H1 (cell line): ENCODE data around the gene SLU7. TPM values are rescaled to one million over a fixed set of nuclear protein-coding genes. Genes with fewer than 3 reads are reported as not detected.

Experiments
- CTCF ChIA-PET: fragments of 300-600 bp; sonication (Branson Sonifier 250); formaldehyde crosslinking; loops from one replicate; lab custom pipeline; 2021; ENCODE audit not compliant: partially characterized antibody; lab: Charles Lee
- POLR2A ChIA-PET: fragments of 300-600 bp; sonication (Branson Sonifier 250); formaldehyde crosslinking; loops from one replicate; lab custom pipeline; 2021; ENCODE audit warnings: inconsistent platforms; ENCODE audit not compliant: partially characterized antibody; lab: Charles Lee
- DNase-seq, 2 experiments: peaks; one replicate each; pipeline versions ENCODE4 v3.0.0 to v3.0.0-alpha.2; 2010 to 2022; ENCODE audit warnings: low spot score in 2 of 2, low read depth in 1 of 2, mixed read lengths in 1 of 2
- FAIRE-seq: peaks from 2 replicates; lab custom pipeline; 2011; peaks lifted over from hg19 to GRCh38; lab: Jason Lieb, UNC
- H2AFZ ChIP-seq: 2 replicates; pipeline ENCODE4 v1.8.1; 2012; ENCODE audit warnings: low read length, inconsistent platforms
- H2AK5ac ChIP-seq: 2 replicates; pipeline ENCODE4 v1.6.1; 2013; ENCODE audit warnings: low read depth, low read length
- H2BK120ac ChIP-seq: replicated peaks from 2 replicates; pipeline ENCODE3; 2013; ENCODE audit warnings: low read depth, low read length, inconsistent platforms
- H2BK12ac ChIP-seq: 2 replicates; pipeline ENCODE4 v1.6.1; 2013; ENCODE audit warnings: low read depth, low read length
- H2BK15ac ChIP-seq: 2 replicates; pipeline ENCODE4 v1.6.1; 2013; ENCODE audit warnings: low read length
- H2BK20ac ChIP-seq: 2 replicates; pipeline ENCODE4 v1.6.1; 2013; ENCODE audit warnings: low read length
- H2BK5ac ChIP-seq: 2 replicates; pipeline ENCODE4 v1.6.1; 2013; ENCODE audit warnings: low read depth, low read length
- H3K14ac ChIP-seq: 2 replicates; pipeline ENCODE4 v1.6.1; 2013; ENCODE audit warnings: inconsistent platforms; ENCODE audit not compliant: insufficient read length
- H3K18ac ChIP-seq: 2 replicates; pipeline ENCODE4 v1.6.1; 2013; ENCODE audit warnings: low read length; ENCODE audit errors: extremely low read depth
- H3K23ac ChIP-seq: 2 replicates; pipeline ENCODE4 v1.6.1; 2013; ENCODE audit warnings: inconsistent platforms; ENCODE audit not compliant: insufficient read length
- H3K23me2 ChIP-seq: 2 replicates; pipeline ENCODE4 v1.6.1; 2013; ENCODE audit warnings: low read depth, low read length
- H3K27ac ChIP-seq: 2 replicates; pipeline ENCODE4 v1.6.1; 2011; ENCODE audit warnings: low read depth, low read length, inconsistent platforms
- H3K27me3 ChIP-seq, 4 experiments: replicated peaks in 1 of 4; 1 replicate in 1 of 4; 2 replicates in 3 of 4; pipeline versions ENCODE4 v1.6.1 to v1.8.1; 2011 to 2013; ENCODE audit warnings: low read length in 3 of 4, mild to moderate bottlenecking in 3 of 4, inconsistent platforms in 2 of 4, mixed read lengths in 2 of 4, moderate library complexity in 1 of 4; ENCODE audit not compliant: control insufficient read depth in 3 of 4, insufficient read depth in 3 of 4; ENCODE audit errors: extremely low read depth in 1 of 4
- H3K36me3 ChIP-seq, 4 experiments: 2 replicates each; pipeline versions ENCODE4 v1.6.1 to v1.8.1; 2011 to 2013; ENCODE audit warnings: mild to moderate bottlenecking in 4 of 4, low read length in 3 of 4, moderate library complexity in 2 of 4, control low read depth in 1 of 4, inconsistent platforms in 1 of 4; ENCODE audit not compliant: insufficient read depth in 4 of 4, control insufficient read depth in 2 of 4
- H3K4ac ChIP-seq: replicated peaks from 2 replicates; pipeline ENCODE3; 2013; ENCODE audit warnings: low read length, low read depth, mixed read lengths, inconsistent platforms; ENCODE audit not compliant: insufficient read length
- H3K4me1 ChIP-seq, 4 experiments: replicated peaks in 1 of 4; 1 replicate in 1 of 4; 2 replicates in 3 of 4; pipeline versions ENCODE4 v1.6.1 to v1.8.1; 2011 to 2013; ENCODE audit warnings: low read length in 3 of 4, inconsistent platforms in 2 of 4, mixed read lengths in 1 of 4; ENCODE audit not compliant: insufficient read depth in 4 of 4, control insufficient read depth in 3 of 4
- H3K4me2 ChIP-seq, 2 experiments: 2 replicates each; pipeline versions ENCODE4 v1.6.1 to v1.8.1; 2011 to 2013; ENCODE audit warnings: low read depth in 2 of 2, low read length in 2 of 2, control low read depth in 1 of 2, inconsistent platforms in 1 of 2, mild to moderate bottlenecking in 1 of 2; ENCODE audit not compliant: insufficient read depth in 1 of 2
- H3K4me3 ChIP-seq, 4 experiments: fragments of 200-600, 300-600 bp in 1 of 4; sonication (generic), shearing (Covaris generic), sonication (Bioruptor Twin) in 1 of 4; 2 replicates each; pipeline versions ENCODE4 v1.5.1 to v1.8.1; 2011 to 2016; ENCODE audit warnings: low read length in 4 of 4, low read depth in 3 of 4, control low read depth in 2 of 4, inconsistent platforms in 2 of 4, mild to moderate bottlenecking in 2 of 4, mixed read lengths in 1 of 4, moderate library complexity in 1 of 4; ENCODE audit not compliant: insufficient read depth in 2 of 4; ENCODE audit errors: extremely low read depth in 1 of 4
- H3K56ac ChIP-seq: replicated peaks from 2 replicates; pipeline ENCODE3; 2013; ENCODE audit warnings: low read depth, mild to moderate bottlenecking, mixed read lengths, low read length, inconsistent platforms; ENCODE audit not compliant: insufficient read length
- H3K79me1 ChIP-seq: 2 replicates; pipeline ENCODE4 v1.6.1; 2013; ENCODE audit warnings: low read depth, low read length, control low read depth
- H3K79me2 ChIP-seq, 2 experiments: 2 replicates each; pipeline versions ENCODE4 v1.6.1 to v1.8.1; 2012 to 2013; ENCODE audit warnings: low read length in 2 of 2, mild to moderate bottlenecking in 2 of 2, inconsistent platforms in 1 of 2; ENCODE audit not compliant: insufficient read depth in 2 of 2, control insufficient read depth in 1 of 2
- H3K9ac ChIP-seq, 4 experiments: replicated peaks in 1 of 4; 1 replicate in 1 of 4; 2 replicates in 3 of 4; pipeline versions ENCODE4 v1.6.1 to v1.8.1; 2011 to 2013; ENCODE audit warnings: low read depth in 3 of 4, low read length in 3 of 4, control low read depth in 2 of 4, mild to moderate bottlenecking in 2 of 4, moderate library complexity in 2 of 4, inconsistent platforms in 1 of 4; ENCODE audit errors: extremely low read depth in 1 of 4
- H3K9me3 ChIP-seq, 2 experiments: 2 replicates each; pipeline versions ENCODE4 v1.6.1 to v1.8.1; 2012 to 2013; ENCODE audit warnings: mild to moderate bottlenecking in 2 of 2, moderate library complexity in 2 of 2, control low read depth in 1 of 2, inconsistent platforms in 1 of 2, low read depth in 1 of 2, low read length in 1 of 2, mixed read lengths in 1 of 2; ENCODE audit not compliant: insufficient read depth in 2 of 2
- H4K20me1 ChIP-seq, 2 experiments: replicated peaks in 1 of 2; 2 replicates each; pipeline versions ENCODE3 to v1.8.1; 2011 to 2013; ENCODE audit warnings: inconsistent platforms in 2 of 2, low read length in 2 of 2, mild to moderate bottlenecking in 1 of 2; ENCODE audit not compliant: insufficient read depth in 2 of 2, control insufficient read depth in 1 of 2
- H4K5ac ChIP-seq: 2 replicates; pipeline ENCODE4 v1.6.1; 2013; ENCODE audit warnings: low read length, low read depth, mixed read lengths, inconsistent platforms; ENCODE audit not compliant: insufficient read length
- H4K8ac ChIP-seq: 2 replicates; pipeline ENCODE4 v1.8.0; 2013; ENCODE audit warnings: mild to moderate bottlenecking, moderate library complexity, low read length, inconsistent platforms; ENCODE audit not compliant: insufficient read depth; ENCODE audit errors: extremely low read depth
- H4K91ac ChIP-seq: replicated peaks from 2 replicates; pipeline ENCODE3; 2013; ENCODE audit warnings: low read length, mixed read lengths, inconsistent platforms; ENCODE audit not compliant: insufficient read length
- WGBS, 2 experiments: shearing (Covaris generic) in 1 of 2; methylation state at CpG; one replicate each; pipeline versions ENCODE4 v1.1.6 to v1.1.7; 2013 to 2015; ENCODE audit warnings: low lambda C conversion rate in 2 of 2, mixed read lengths in 2 of 2, inconsistent platforms in 1 of 2, low coverage in 1 of 2, missing lambda C conversion rate in 1 of 2; ENCODE audit not compliant: insufficient replicate concordance in 2 of 2, insufficient coverage in 1 of 2, insufficient read length in 1 of 2; ENCODE audit errors: extremely low coverage in 1 of 2, missing lambda C conversion rate in 1 of 2; 5-methylcytosine and 5-hydroxymethylcytosine counted together
- polyA plus RNA-seq, 7 experiments: library from polyadenylated mRNA; depleted of rRNA in 3 of 7; stranded (reverse) in 5 of 7; unstranded in 2 of 7; fragments of >200 nt in 5 of 7; fragments of 200-250 nt in 2 of 7; gene quantifications; 1 replicate in 5 of 7; 2 replicates in 1 of 7; 4 replicates in 1 of 7; pipeline versions ENCODE4 v1.2.1 to v1.2.3, GENCODE V29; 2011 to 2013; ENCODE audit warnings: missing spikeins in 2 of 7, mixed read lengths in 2 of 7
- total RNA-seq: library from RNA; stranded (reverse); fragmentation: NEBNext Ultra II Directional; extraction: Animal tissue kit (Norgen Biotek cat#: 25700); gene quantifications from 2 replicates; pipeline ENCODE4 v1.2.1, GENCODE V29; 2021

The SLU7 gene
- total and polyA plus RNA-seq, 2 of the 8 experiments (the other 6 are each of a cell fraction or from before 2014, with no cell fraction given): 6.0 to 34.1 TPM

GRCh38 chr5:160455600-160455999 is 36.7 kb upstream of the SLU7 start:
- Histone ChIP-seq H3K4me1 (no peaks in the 10 kb centered on the region), H2BK120ac (no peak overlapping the region), H4K8ac (no peak overlapping the region), H3K9me3 (no peaks in the 10 kb centered on the region), H3K14ac (no peak overlapping the region), H2AK5ac (no peak overlapping the region), H3K36me3 (no peaks in the 10 kb centered on the region), H4K20me1 (no peaks in the 10 kb centered on the region), H3K18ac (no peak overlapping the region), H3K79me1 (no peaks in the 10 kb centered on the region), H2BK15ac (no peak overlapping the region; the same call in 1 of the 2 replicates), H3K27ac (no peak overlapping the region), H4K91ac (no peak overlapping the region), H2BK20ac (no peak overlapping the region), H3K23me2 (no peaks in the 10 kb centered on the region), H3K4ac (no peak overlapping the region), H2AFZ (no peak overlapping the region), H2BK5ac (no peak overlapping the region), H3K27me3 (no peaks in the 10 kb centered on the region), H3K23ac (no peak overlapping the region), H4K5ac (no peak overlapping the region), H3K4me2 (no peak overlapping the region), H3K9ac (no peak overlapping the region), H3K79me2 (no peaks in the 10 kb centered on the region), H3K56ac (no peak overlapping the region), H2BK12ac (no peak overlapping the region), H3K4me3 (no peak overlapping the region)
- CTCF ChIA-PET: interaction anchor here (0.7 kb wide), 1 partner anchor 332 kb away, joined by 4 read pairs; no protein-coding TSS in a partner anchor
- WGBS, 2 experiments: 92% methylated on average over 4 of the region's 4 CpGs; no CpG with 5 or more reads in 1 of the 2 experiments
- no peak for FAIRE-seq
- POLR2A ChIA-PET: no interaction called here
- DNase-seq: no peak
